DND-41 (cell line): ENCODE results near the gene TIMM29.

Experiments
- EZH2 ChIP-seq: IDR thresholded peaks from 3 replicates; pipeline ENCODE4 v1.6.1; 2012; ENCODE audit warnings: borderline replicate concordance, low read depth, mild to moderate bottlenecking, moderate library complexity, low read length, inconsistent platforms; ENCODE audit not compliant: severe bottlenecking
- TF ChIP-seq, protein P1 (sequence below): IDR thresholded peaks from 2 replicates; pipeline ENCODE4 v1.5.1; 2012; ENCODE audit warnings: borderline replicate concordance, low read length, moderate library complexity, mild to moderate bottlenecking; ENCODE audit not compliant: poor library complexity, severe bottlenecking; ENCODE audit errors: extremely low read depth

DNA sequence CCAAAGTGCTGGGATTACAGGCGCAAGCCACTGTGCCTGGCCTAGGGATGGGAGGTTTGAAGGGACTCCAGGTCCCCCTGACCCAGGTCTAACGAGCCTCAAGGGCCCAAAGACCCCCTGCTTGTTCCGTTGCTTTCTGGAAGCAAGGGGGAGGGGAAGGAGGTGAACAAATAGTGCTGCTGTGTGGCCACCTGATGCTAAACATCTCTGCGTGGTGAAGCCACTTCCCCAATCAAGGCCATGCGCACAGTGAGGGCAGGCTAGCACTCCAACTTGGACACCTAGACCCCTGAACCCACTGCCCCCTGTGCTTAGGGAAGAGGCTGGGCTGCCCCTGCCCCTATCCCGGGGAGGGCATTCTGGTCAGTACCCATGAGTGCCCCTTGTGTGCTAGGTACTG is 33.2 kb upstream of the TIMM29 start:
- TF ChIP-seq, protein P1, sequence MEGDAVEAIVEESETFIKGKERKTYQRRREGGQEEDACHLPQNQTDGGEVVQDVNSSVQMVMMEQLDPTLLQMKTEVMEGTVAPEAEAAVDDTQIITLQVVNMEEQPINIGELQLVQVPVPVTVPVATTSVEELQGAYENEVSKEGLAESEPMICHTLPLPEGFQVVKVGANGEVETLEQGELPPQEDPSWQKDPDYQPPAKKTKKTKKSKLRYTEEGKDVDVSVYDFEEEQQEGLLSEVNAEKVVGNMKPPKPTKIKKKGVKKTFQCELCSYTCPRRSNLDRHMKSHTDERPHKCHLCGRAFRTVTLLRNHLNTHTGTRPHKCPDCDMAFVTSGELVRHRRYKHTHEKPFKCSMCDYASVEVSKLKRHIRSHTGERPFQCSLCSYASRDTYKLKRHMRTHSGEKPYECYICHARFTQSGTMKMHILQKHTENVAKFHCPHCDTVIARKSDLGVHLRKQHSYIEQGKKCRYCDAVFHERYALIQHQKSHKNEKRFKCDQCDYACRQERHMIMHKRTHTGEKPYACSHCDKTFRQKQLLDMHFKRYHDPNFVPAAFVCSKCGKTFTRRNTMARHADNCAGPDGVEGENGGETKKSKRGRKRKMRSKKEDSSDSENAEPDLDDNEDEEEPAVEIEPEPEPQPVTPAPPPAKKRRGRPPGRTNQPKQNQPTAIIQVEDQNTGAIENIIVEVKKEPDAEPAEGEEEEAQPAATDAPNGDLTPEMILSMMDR = no peak
- no peak for TF ChIP-seq EZH2
